HG03469 (cell line): ENCODE results near the gene MAP3K13.
"Not testable (repeated sequence)": the region's sequence is repeated elsewhere in the genome, so short reads cannot be mapped to it uniquely, and the experiment has no call there.

Experiments
- ATAC-seq: cut with Tn5 transposase; IDR thresholded peaks from one replicate; pipeline ENCODE4 v1.9.1; 2021; ENCODE audit warnings: mild to moderate bottlenecking, moderate library complexity, moderate number of reproducible peaks; ENCODE audit not compliant: unreplicated experiment

The MAP3K13 gene

GRCh38 chr3:185439745-185440466, 77.0 kb downstream of the MAP3K13 start:
- ATAC-seq = no peak

- no peak for ATAC-seq
Observed at GRCh38 chr3:185442031-185442430, 79.1 kb downstream of the MAP3K13 start.

- no peak for ATAC-seq
Observed at GRCh38 chr3:185444329-185444728, 81.4 kb downstream of the MAP3K13 start.

- no peak for ATAC-seq
Observed at GRCh38 chr3:185448107-185448506, 85.2 kb downstream of the MAP3K13 start.

GRCh38 chr3:185451432-185451831, 88.5 kb downstream of the MAP3K13 start:
- ATAC-seq = not testable (repeated sequence)

GRCh38 chr3:185457376-185457775, 94.4 kb downstream of the MAP3K13 start:
- ATAC-seq = no peak

- no peak for ATAC-seq
Observed at GRCh38 chr3:185460309-185460708, 97.4 kb downstream of the MAP3K13 start.

GRCh38 chr3:185460719-185461350, 97.9 kb downstream of the MAP3K13 start:
- no peak for ATAC-seq

GRCh38 chr3:185465471-185465870, 102.5 kb downstream of the MAP3K13 start:
- no peak for ATAC-seq

- not testable (repeated sequence) for ATAC-seq
Observed at GRCh38 chr3:185466123-185466522, 103.2 kb downstream of the MAP3K13 start.

GRCh38 chr3:185469542-185469941, 106.6 kb downstream of the MAP3K13 start:
- ATAC-seq = no peak

GRCh38 chr3:185470323-185470722, 107.4 kb downstream of the MAP3K13 start:
- ATAC-seq = no peak

GRCh38 chr3:185473290-185473815, 110.4 kb downstream of the MAP3K13 start:
- ATAC-seq = no peak

- not testable (repeated sequence) for ATAC-seq
Observed at GRCh38 chr3:185474922-185475321, 112.0 kb downstream of the MAP3K13 start.

- ATAC-seq = no peak
Observed at GRCh38 chr3:185477316-185477715, 114.4 kb downstream of the MAP3K13 start.

GRCh38 chr3:185479373-185479945, 116.5 kb downstream of the MAP3K13 start:
- ATAC-seq = no peak

- ATAC-seq = no peak
Observed at GRCh38 chr3:185484296-185484695, 121.4 kb downstream of the MAP3K13 start.

- ATAC-seq = no peak
Observed at GRCh38 chr3:185486394-185486793, 123.5 kb downstream of the MAP3K13 start.

- no peak for ATAC-seq
Observed at GRCh38 chr3:185488465-185488864, 125.5 kb downstream of the MAP3K13 start.

GRCh38 chr3:185489462-185489861, 126.5 kb downstream of the MAP3K13 start:
- no peak for ATAC-seq

- no peak for ATAC-seq
Observed at GRCh38 chr3:185490241-185490640, 127.3 kb downstream of the MAP3K13 start.
